ENCODE measurements around the gene GRK2. TPM values are rescaled to one million over a fixed set of nuclear protein-coding genes. Genes with fewer than 3 reads are reported as not detected.

Gene GRK2
- total RNA-seq, 2 donors from 2014 or later: 394 to 432 TPM

DNA sequence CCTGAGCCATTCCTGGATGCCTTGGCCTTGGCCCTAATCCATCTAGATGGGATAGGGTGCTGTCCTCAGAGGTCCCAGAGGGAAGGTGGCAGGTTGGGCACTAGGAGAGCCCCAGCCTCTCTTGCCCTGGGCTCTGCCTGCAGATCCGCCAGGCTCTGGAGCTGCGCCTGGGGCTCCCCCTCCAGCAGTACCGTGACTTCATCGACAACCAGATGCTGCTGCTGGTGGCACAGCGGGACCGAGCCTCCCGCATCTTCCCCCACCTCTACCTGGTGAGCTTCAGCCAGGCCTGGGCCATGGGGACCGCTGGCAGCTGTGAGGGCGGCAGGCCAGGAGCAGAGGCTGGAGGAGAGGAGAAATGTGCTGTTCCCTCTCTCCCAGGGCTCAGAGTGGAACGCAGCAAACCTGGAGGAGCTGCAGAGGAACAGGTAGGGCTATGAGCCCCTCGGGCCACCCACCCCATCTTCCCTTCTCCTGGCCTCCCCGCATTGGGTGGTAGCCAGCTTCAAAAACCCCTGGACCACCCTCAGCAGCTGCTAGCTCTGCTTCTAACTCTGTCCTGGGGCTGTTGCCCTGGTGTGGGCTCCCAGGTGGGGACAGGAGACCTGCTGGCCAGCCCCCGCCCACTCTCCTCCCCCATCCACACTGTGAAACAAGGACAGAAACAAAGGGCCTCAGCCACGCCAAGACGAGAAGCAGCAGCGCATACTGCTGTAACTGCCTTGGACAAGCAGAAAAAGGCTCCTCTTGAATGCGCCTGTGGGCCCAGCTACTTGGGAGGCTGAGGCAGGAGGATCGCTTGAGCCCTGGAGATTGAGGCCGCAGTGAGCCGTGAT lies 42.0 kb downstream of the GRK2 start:
- no peaks in the 10 kb centered on the region for H3K27me3 Mint-ChIP-seq
- H3K4me1 Mint-ChIP-seq (ENCODE audit: low read depth in 2 of 2): peaks cover 11 to 14% of the 10 kb centered on the region in 2 donors
- no peak for DNase-seq (ENCODE audit: low spot score)
- H3K36me3 Mint-ChIP-seq: no peaks in the 10 kb centered on the region
- ATAC-seq: no peak
- no peak overlapping the region for H3K4me3 Mint-ChIP-seq
- no peak overlapping the region for H3K27ac Mint-ChIP-seq
- no peaks in the 10 kb centered on the region for H3K9me3 Mint-ChIP-seq

DNA sequence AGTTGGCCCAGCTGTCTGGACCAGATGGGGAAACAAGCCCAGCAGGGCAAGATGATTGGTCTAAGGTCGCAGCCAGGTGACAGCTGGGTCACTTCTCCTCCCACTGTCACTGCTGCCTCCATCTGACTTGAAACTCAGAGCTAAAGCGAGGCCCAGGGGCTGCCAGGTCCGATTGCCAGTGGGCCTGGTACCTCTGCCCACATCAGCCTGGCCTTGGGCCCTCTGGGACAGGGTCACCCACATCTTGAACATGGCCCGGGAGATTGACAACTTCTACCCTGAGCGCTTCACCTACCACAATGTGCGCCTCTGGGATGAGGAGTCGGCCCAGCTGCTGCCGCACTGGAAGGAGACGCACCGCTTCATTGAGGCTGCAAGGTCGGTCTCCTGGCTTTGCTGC lies 42.9 kb downstream of the GRK2 start:
- no peak overlapping the region for H3K4me3 Mint-ChIP-seq
- peaks cover 13 to 20% of the 10 kb centered on the region in 2 donors for H3K4me1 Mint-ChIP-seq (ENCODE audit: low read depth in 2 of 2)
- H3K9me3 Mint-ChIP-seq: no peaks in the 10 kb centered on the region
- no peaks in the 10 kb centered on the region for H3K36me3 Mint-ChIP-seq
- DNase-seq (ENCODE audit: low spot score) (no peak), ATAC-seq (no peak)
- no peaks in the 10 kb centered on the region for H3K27me3 Mint-ChIP-seq
- H3K27ac Mint-ChIP-seq: no peak overlapping the region

DNA sequence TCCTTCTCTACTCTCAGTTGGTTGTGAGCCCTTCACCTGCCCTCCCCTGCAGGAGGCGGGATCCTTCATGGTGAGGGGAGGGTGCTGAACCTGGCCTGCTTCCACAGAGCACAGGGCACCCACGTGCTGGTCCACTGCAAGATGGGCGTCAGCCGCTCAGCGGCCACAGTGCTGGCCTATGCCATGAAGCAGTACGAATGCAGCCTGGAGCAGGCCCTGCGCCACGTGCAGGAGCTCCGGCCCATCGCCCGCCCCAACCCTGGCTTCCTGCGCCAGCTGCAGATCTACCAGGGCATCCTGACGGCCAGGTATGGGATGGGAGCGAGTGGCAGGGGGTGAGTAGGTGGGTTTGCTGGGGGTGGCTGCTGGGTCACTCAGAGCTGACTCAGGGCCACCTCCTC lies 43.4 kb downstream of the GRK2 start:
- DNase-seq (ENCODE audit: low spot score) (no peak), ATAC-seq (no peak)
- H3K9me3 Mint-ChIP-seq: no peaks in the 10 kb centered on the region
- H3K4me3 Mint-ChIP-seq: no peak overlapping the region
- no peak overlapping the region for H3K27ac Mint-ChIP-seq
- H3K27me3 Mint-ChIP-seq: no peaks in the 10 kb centered on the region
- H3K36me3 Mint-ChIP-seq: no peaks in the 10 kb centered on the region
- peaks cover 16 to 20% of the 10 kb centered on the region in 2 donors for H3K4me1 Mint-ChIP-seq (ENCODE audit: low read depth in 2 of 2)

DNA sequence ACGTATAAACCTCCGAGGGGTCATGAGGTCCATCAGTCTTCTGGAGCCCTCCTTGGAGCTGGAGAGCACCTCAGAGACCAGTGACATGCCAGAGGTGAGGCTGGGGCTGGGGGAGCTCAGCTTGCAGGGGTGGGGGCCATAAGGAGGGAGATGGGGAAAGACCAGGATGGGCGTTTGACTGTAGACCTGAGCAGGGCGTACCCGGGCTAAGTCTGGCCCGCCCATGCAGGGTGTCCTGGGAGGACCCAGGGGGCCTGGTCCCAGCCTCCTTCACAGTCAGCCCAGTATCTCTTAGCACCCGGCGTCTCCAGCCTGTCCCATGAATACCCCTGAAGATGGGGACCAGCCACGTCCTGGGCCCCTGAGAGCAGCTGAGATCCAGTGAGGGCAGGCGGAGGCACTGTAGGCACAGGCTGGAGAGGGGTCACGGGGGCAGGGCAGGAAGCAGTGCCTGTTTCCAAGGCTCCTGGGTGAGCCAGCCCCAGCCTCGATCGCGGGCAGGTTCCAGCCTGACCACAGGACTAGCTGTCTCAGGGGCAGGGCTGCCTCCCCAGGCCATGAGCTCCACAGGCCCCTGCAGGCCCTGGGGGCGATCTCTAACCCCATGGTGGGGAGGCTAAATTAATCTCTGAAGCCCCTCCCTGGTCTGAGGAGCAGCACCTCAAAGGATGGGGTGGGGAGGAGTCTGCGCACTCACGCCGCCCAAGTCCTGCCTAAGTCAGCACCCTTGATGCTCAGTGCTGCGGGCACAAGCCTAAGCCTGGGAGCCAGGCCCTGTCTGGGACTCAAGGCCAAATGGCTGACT lies 44.2 kb downstream of the GRK2 start:
- Mint-ChIP-seq H3K9me3 (no peaks in the 10 kb centered on the region), H3K27ac (no peak overlapping the region), H3K4me1 (ENCODE audit: low read depth in 2 of 2) (peaks cover 16 to 19% of the 10 kb centered on the region in 2 donors), H3K36me3 (no peaks in the 10 kb centered on the region), H3K27me3 (no peaks in the 10 kb centered on the region), H3K4me3 (no peak overlapping the region)
- ATAC-seq (no peak), DNase-seq (ENCODE audit: low spot score) (no peak)

DNA sequence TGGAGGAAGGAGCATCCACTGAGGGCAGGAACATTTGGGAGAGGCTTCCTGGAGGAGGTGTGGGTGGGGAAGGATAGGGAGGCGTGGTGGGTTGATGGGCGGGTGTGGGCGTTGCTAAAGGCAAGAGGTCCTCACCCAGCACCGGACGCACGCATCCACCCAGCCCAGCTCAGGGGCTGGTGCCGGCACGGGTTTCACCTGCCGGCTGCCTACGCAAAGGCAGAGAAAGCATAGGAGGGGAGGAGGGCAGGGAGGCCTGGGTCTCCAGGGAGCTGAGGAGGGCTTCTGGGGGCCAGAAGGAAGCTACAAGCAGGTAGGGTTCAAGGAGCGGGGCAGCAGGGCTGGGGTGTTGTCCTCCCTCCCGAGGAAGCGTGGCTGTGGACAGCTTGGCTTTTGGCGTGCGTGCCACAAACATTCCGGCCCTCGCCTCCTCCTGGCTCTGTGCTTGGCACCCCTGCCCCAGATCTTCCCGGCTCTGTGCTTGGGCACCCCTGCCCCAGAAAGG lies 44.8 kb downstream of the GRK2 start:
- ATAC-seq: no peak
- H3K4me3 Mint-ChIP-seq: no peak overlapping the region
- peaks cover 16 to 17% of the 10 kb centered on the region in 2 donors for H3K4me1 Mint-ChIP-seq (ENCODE audit: low read depth in 2 of 2)
- no peak overlapping the region for H3K27ac Mint-ChIP-seq
- no peak for DNase-seq (ENCODE audit: low spot score)
- H3K36me3 Mint-ChIP-seq: no peaks in the 10 kb centered on the region
- H3K27me3 Mint-ChIP-seq: no peaks in the 10 kb centered on the region
- no peaks in the 10 kb centered on the region for H3K9me3 Mint-ChIP-seq

DNA sequence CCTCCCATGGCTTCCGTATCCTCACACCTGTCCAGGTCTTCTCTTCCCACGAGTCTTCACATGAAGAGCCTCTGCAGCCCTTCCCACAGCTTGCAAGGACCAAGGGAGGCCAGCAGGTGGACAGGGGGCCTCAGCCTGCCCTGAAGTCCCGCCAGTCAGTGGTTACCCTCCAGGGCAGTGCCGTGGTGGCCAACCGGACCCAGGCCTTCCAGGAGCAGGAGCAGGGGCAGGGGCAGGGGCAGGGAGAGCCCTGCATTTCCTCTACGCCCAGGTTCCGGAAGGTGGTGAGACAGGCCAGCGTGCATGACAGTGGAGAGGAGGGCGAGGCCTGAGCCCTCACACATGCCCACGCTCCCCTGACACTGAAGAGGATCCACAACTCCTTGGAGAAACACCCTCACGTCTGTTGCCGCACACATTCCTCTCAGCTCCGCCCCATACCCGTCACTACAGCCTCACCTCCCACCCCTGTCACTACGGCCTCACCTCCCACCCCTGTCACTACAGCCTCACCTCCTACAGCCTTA lies 45.3 kb downstream of the GRK2 start:
- H3K36me3 Mint-ChIP-seq: no peaks in the 10 kb centered on the region
- H3K27ac Mint-ChIP-seq: no peak overlapping the region
- H3K9me3 Mint-ChIP-seq: no peaks in the 10 kb centered on the region
- ATAC-seq: peak; percentile 32 to 41
- H3K27me3 Mint-ChIP-seq: no peaks in the 10 kb centered on the region
- H3K4me1 Mint-ChIP-seq (ENCODE audit: low read depth in 2 of 2): peaks cover 16 to 17% of the 10 kb centered on the region in 2 donors
- DNase-seq (ENCODE audit: low spot score): no peak
- no peak overlapping the region for H3K4me3 Mint-ChIP-seq

DNA sequence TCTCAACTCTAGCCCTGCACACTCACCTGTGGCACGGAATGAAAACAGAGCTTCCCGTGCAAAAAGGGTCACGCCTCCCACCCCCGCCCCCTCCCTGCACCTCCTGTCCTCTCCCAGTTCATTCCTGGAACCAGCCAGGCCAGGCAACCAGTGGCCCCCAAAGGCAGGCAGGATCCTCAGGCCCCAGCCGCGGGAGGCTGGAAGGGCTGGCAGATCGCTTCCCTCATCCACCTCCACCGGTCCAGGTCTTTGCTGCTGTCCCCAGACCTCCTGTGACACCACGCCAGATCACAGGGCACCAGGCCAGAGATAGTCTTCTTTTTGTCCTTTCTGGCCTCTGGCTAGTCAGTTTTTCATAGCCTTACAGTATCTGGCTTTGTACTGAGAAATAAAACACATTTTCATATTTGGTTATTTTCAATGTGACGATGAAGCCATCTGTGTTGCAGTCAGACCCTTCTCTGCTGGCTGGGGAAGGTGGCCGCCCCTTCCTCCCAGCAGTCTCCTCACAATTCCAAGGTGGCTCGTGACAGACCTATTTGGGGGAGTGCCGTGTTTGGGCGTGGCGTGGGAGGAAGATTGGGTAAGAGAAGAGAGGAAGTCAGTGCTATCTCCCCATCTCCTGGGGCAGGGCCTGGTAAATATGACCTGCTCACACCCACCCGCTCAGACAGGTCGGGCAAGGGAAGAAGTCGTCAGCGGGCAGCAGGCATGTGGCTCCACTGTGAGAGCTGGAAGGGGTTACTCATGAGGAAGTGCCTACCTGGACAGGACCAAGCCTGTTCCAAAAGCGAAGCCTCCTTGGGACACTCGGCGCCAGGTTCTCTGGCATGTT lies 46.1 kb downstream of the GRK2 start:
- DNase-seq (ENCODE audit: low spot score) (no peak), ATAC-seq (no peak)
- Mint-ChIP-seq H3K9me3 (no peaks in the 10 kb centered on the region), H3K27me3 (no peaks in the 10 kb centered on the region), H3K36me3 (no peaks in the 10 kb centered on the region), H3K4me3 (no peak overlapping the region), H3K27ac (peak overlapping the region; percentile 71 to 80), H3K4me1 (ENCODE audit: low read depth in 2 of 2) (peaks cover 20 to 21% of the 10 kb centered on the region in 2 donors)

DNA sequence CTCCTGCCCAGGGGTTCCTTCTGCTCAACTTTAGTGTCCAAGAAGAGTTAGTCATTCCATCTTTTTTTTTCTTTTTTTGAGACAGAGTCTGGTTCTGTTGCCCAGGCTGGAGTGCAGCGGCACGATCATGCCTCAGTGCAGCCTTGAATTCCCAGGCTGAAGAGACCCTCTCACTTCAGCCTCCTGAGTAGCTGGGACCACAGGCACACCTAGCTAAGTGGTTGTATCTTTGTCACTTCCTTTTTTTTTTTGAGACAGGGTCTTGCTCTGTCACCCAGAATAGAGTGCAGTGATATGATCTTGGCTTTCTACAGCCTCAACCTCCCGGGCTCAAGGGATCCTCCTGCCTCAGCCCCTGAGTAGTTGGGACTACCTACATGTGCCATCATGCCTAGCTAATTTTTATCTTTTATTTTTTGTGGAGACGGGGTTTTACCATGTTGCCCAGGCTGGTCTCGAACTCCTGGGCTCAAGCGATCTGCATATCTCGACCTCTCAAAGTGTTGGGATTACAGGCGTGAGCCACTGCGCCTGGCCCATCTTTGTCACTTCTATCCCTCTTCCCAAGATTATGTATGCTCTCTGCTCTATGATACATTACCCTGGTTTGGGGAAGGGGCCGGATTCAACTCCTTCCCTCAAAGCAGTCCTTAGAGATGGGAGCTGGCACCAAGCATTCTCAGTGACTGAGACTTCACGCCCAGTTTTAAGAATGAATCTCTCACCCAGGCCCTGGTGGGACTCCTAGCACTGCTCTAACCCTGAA lies 47.0 kb downstream of the GRK2 start:
- no peak for DNase-seq (ENCODE audit: low spot score)
- Mint-ChIP-seq H3K27ac (peak overlapping the region; percentile 71 to 80), H3K27me3 (no peaks in the 10 kb centered on the region), H3K4me1 (ENCODE audit: low read depth in 2 of 2) (peaks cover 26 to 27% of the 10 kb centered on the region in 2 donors), H3K9me3 (no peaks in the 10 kb centered on the region), H3K36me3 (no peaks in the 10 kb centered on the region), H3K4me3 (no peak overlapping the region)
- no peak for ATAC-seq

DNA sequence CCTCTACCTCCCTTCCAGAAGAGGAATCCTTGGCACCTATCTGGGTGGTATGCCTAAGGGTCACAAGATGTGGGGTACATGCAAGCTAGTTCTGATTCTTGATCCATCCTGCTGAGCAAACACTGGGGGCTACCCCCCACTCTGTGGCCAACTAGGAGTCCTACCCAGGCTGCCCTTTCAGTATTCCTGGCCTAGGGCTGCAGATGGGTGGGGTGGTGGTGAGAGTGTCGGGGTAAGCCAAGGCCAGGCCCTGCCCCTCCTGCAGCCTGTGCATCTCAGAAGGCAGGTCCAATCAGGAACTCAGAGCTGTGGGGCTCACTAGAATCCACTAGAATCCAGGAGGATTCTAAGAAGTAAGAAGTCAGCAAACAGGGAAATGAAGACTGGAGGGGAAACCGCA lies 47.9 kb downstream of the GRK2 start:
- ATAC-seq: no peak
- peaks cover 0 to 3% of the 10 kb centered on the region in 2 donors for H3K27me3 Mint-ChIP-seq
- no peaks in the 10 kb centered on the region for H3K9me3 Mint-ChIP-seq
- no peaks in the 10 kb centered on the region for H3K36me3 Mint-ChIP-seq
- DNase-seq (ENCODE audit: low spot score): no peak
- H3K4me3 Mint-ChIP-seq: no peak overlapping the region
- H3K27ac Mint-ChIP-seq: peak overlapping the region; percentile 71 to 73
- H3K4me1 Mint-ChIP-seq (ENCODE audit: low read depth in 2 of 2): peaks cover 30 to 32% of the 10 kb centered on the region in 2 donors

DNA sequence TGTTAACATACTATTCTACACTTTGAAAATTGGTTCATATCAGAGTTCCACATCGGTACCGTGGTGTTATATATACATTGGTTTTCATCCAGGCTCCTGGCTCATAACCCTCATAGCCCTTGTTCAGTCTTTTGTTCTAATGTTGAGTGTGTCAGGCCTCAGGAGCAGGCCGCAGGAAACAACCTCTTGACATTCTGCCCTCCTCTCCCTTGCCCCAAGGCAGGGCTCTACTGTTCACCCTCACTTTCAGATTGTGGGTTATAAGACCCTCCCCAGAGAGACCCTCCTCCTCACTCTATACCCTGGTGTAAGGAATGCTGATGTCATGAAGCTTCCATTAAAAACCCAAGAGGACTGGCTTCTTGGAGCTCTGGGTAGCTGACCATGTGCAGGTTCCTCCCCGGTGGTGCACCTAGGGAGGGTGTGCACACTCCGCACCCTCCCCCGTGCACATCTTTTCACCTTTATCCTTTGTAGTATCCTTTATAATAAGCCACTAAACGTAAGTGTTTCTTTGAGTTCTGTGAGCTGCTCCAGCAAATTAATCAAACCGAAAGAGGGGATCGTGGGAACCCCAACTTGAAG lies 49.1 kb downstream of the GRK2 start:
- DNase-seq (ENCODE audit: low spot score) (no peak), ATAC-seq (no peak)
- peak overlapping the region in 1 of 2 donors; percentile 14 for H3K27ac Mint-ChIP-seq
- H3K36me3 Mint-ChIP-seq: no peaks in the 10 kb centered on the region
- H3K4me3 Mint-ChIP-seq: no peak overlapping the region
- peaks cover 30 to 32% of the 10 kb centered on the region in 2 donors for H3K4me1 Mint-ChIP-seq (ENCODE audit: low read depth in 2 of 2)
- peaks cover 0 to 9% of the 10 kb centered on the region in 2 donors for H3K27me3 Mint-ChIP-seq
- H3K9me3 Mint-ChIP-seq: no peaks in the 10 kb centered on the region

DNA sequence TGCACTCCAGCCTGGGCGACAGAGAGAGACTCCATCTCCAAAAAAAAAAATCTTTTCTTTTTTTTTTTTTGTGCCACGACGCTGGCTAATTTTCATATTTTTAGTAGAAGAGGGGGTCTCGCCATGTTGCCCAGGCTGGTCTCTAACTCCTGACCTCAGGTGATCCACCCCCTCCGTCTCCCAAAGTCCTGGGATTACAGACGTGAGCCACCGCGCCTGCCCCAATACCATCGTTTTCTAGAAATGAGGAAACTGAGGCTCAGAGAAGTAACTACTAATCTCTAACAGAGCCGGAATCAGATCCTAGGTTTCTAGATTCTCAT lies 50.6 kb downstream of the GRK2 start:
- DNase-seq (ENCODE audit: low spot score) (no peak), ATAC-seq (no peak)
- Mint-ChIP-seq H3K27ac (peak overlapping the region; percentile 95 to 97), H3K4me3 (peak overlapping the region; percentile 98), H3K27me3 (peaks cover 0 to 10% of the 10 kb centered on the region in 2 donors), H3K4me1 (ENCODE audit: low read depth in 2 of 2) (peaks cover 30 to 32% of the 10 kb centered on the region in 2 donors), H3K36me3 (no peaks in the 10 kb centered on the region), H3K9me3 (no peaks in the 10 kb centered on the region)

DNA sequence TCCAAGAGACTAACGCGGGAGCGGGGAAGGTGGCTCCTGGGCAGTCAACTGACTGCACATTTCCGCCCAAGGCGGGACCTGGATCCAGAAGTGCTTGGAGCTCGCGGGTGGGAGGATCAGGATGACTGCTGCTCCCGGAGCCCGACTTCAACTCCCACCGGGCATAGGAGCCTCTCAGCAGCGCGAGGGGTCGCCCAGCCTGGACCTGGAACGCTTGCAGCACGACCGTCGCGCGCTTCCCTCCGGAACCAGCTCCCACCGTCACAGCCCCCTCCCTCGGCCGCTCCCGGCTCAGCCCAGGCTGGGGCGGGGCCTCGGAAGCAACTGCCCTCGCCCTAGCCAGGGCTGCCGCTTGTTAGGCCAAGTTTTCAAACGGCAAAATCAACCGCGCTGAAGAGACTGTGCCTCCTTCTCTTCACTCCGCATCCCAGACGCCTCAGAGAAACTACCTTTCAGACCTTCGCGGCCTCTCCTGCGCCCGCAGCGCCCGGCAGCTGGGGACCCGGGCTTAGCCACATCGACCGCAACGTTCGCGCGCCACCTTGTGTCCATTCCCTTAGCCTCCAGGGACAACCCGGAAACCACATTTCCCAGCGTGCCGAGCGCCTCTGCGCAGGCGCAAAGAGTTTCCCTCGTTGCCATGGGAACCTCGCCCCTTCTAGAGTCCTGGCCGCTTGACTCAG lies 51.1 kb downstream of the GRK2 start:
- Mint-ChIP-seq H3K9me3 (no peaks in the 10 kb centered on the region), H3K27me3 (peaks cover 0 to 10% of the 10 kb centered on the region in 2 donors), H3K36me3 (no peaks in the 10 kb centered on the region), H3K4me1 (ENCODE audit: low read depth in 2 of 2) (peaks cover 28 to 30% of the 10 kb centered on the region in 2 donors), H3K4me3 (peak overlapping the region; percentile 98), H3K27ac (peak overlapping the region; percentile 95 to 97)
- peak; percentile 97 for DNase-seq (ENCODE audit: low spot score)
- peak; percentile 93 to 94 for ATAC-seq
